Right lobe of liver (tissue), 6 donors: ENCODE measurements around the gene CFAP221. TPM values are rescaled to one million over a fixed set of nuclear protein-coding genes. Genes with fewer than 3 reads are reported as not detected.

Experiments used
- ATAC-seq, 4 donors: fragments of 200-7000 bp; cut with Tn5 transposase; one replicate each; pipeline ENCODE4 v1.9.1; 2020; ENCODE audit warnings: mild to moderate bottlenecking in 4 of 4, moderate library complexity in 4 of 4
- DNase-seq, 3 donors: peaks; one replicate each; pipeline ENCODE4 v3.0.0-alpha.2; 2020
- H3K27ac ChIP-seq, 3 donors: fragments of 200-600 bp; one replicate each; pipeline ENCODE4 v1.8.0; 2022
- H3K27me3 ChIP-seq, 2 donors: fragments of 200-600 bp; one replicate each; pipeline ENCODE4 v1.8.0; 2022
- H3K36me3 ChIP-seq, 4 donors: fragments of 200-600 bp; sonication (generic) in 1 of 4; one replicate each; pipeline versions ENCODE4 v1.5.1 to v1.8.0; 2017 to 2022; ENCODE audit warnings: control low read depth in 1 of 4
- H3K4me1 ChIP-seq, 4 donors: fragments of 200-600 bp; sonication (generic) in 1 of 4; one replicate each; pipeline versions ENCODE4 v1.5.1 to v1.8.0; 2017 to 2022; ENCODE audit warnings: control low read depth in 1 of 4
- H3K4me3 ChIP-seq, 3 donors: fragments of 200-600 bp; one replicate each; pipeline ENCODE4 v1.8.0; 2022
- H3K9me3 ChIP-seq, 4 donors: fragments of 200-600 bp; sonication (generic) in 1 of 4; one replicate each; pipeline versions ENCODE4 v1.5.1 to v1.8.0; 2017 to 2022; ENCODE audit warnings: control low read depth in 1 of 4
- POLR2A ChIP-seq: fragments of 450-650 bp; IDR thresholded peaks from one replicate; pipeline ENCODE4 v1.6.1; 2017; ENCODE audit warnings: antibody characterized with exemption, mild to moderate bottlenecking
- WGBS: methylation state at CpG from one replicate; pipeline ENCODE4 v1.1.6; 2018; ENCODE audit warnings: low coverage, low lambda C conversion rate; ENCODE audit not compliant: insufficient coverage; ENCODE audit errors: missing lambda C conversion rate; 5-methylcytosine and 5-hydroxymethylcytosine counted together
- intact Hi-C, 2 donors: fragments of 100-400 bp; cut with DNase I; formaldehyde crosslinking; loops; one replicate each; pipeline versions ENCODE4 v1.11.2 to v1.14.1; 2022
- total RNA-seq, 6 experiments: library from RNA; depleted of rRNA in 2 of 6; stranded (reverse); fragments of >200 nt in 2 of 6; fragmentation: NEBNext Ultra II Directional in 3 of 6; extraction: Animal tissue kit (Norgen Biotek cat#: 25700) in 3 of 6; gene quantifications; one replicate each; pipeline versions ENCODE4 v1.1.0 to v1.2.4, GENCODE V29; 2016 to 2023
- TF ChIP-seq, protein P1 (sequence below), 4 donors: fragments of 200-600 bp in 3 of 4; fragments of 450-650 bp in 1 of 4; IDR thresholded peaks; one replicate each; pipeline versions ENCODE4 v1.5.1 to v1.8.0; 2016 to 2022; ENCODE audit warnings: antibody characterized with exemption in 4 of 4, mild to moderate bottlenecking in 2 of 4
- donor health status: DM: no; HTN: yes; CAD: no.
- donor health status: DM: no; HTN: no; CAD: no.
- donor health status: DM: no; HTN: no; CAD: no.
- donor health status: DM: no; HTN: yes; CAD: no.
- donor health status: DM: no; HTN: yes; CAD: no.

Gene CFAP221
- total RNA-seq, 6 experiments from 2014 or later = 0.56 to 5.8 (median 2.4) TPM

GRCh38 chr2:119700866-119701265, 156.6 kb downstream of the CFAP221 start:
- no peak for DNase-seq
- Histone ChIP-seq H3K9me3 (no peaks in the 10 kb centered on the region), H3K27me3 (no peaks in the 10 kb centered on the region), H3K4me1 (no peaks in the 10 kb centered on the region), H3K36me3 (no peaks in the 10 kb centered on the region), H3K27ac (no peak overlapping the region), H3K4me3 (no peak overlapping the region)
- intact Hi-C loops = no loop called here
- no peak for TF ChIP-seq POLR2A
- TF ChIP-seq, protein P1, sequence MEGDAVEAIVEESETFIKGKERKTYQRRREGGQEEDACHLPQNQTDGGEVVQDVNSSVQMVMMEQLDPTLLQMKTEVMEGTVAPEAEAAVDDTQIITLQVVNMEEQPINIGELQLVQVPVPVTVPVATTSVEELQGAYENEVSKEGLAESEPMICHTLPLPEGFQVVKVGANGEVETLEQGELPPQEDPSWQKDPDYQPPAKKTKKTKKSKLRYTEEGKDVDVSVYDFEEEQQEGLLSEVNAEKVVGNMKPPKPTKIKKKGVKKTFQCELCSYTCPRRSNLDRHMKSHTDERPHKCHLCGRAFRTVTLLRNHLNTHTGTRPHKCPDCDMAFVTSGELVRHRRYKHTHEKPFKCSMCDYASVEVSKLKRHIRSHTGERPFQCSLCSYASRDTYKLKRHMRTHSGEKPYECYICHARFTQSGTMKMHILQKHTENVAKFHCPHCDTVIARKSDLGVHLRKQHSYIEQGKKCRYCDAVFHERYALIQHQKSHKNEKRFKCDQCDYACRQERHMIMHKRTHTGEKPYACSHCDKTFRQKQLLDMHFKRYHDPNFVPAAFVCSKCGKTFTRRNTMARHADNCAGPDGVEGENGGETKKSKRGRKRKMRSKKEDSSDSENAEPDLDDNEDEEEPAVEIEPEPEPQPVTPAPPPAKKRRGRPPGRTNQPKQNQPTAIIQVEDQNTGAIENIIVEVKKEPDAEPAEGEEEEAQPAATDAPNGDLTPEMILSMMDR (IDR thresholded peaks at IDR 0.05) = no peak
- ATAC-seq = no peak
- WGBS = 90% methylated on average over 4 of the region's 4 CpGs

DNA sequence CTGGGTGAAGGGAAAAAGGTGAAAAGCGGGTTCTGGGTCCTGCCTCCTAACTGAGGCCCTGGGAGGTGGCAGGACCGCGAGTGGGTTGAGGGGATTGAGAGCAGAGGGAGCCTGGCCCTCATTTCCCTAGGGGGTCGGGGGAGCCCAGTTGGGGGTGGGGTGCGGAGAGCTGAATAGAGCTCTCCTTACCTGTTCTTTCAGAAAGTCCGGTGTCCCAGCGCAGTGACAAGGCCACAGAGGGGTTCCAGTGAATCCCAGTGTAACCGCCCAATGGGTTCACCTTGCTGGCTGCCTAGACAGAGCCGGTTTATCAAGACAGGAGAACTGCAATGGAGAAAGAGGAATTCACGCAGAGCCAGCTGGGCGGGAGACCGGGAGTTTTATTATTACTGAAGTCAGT, 157.1 kb downstream of the CFAP221 start:
- H3K4me1 ChIP-seq = no peaks in the 10 kb centered on the region
- ATAC-seq (no peak), DNase-seq (no peak)
- intact Hi-C loops = no loop called here
- no peaks in the 10 kb centered on the region for H3K9me3 ChIP-seq
- TF ChIP-seq, protein P1 (IDR thresholded peaks at IDR 0.05) = no peak
- no peak for TF ChIP-seq POLR2A
- no peaks in the 10 kb centered on the region for H3K27me3 ChIP-seq
- 72% methylated on average over 10 of the region's 12 CpGs for WGBS
- no peak overlapping the region for H3K4me3 ChIP-seq
- no peaks in the 10 kb centered on the region for H3K36me3 ChIP-seq
- H3K27ac ChIP-seq = no peak overlapping the region

DNA sequence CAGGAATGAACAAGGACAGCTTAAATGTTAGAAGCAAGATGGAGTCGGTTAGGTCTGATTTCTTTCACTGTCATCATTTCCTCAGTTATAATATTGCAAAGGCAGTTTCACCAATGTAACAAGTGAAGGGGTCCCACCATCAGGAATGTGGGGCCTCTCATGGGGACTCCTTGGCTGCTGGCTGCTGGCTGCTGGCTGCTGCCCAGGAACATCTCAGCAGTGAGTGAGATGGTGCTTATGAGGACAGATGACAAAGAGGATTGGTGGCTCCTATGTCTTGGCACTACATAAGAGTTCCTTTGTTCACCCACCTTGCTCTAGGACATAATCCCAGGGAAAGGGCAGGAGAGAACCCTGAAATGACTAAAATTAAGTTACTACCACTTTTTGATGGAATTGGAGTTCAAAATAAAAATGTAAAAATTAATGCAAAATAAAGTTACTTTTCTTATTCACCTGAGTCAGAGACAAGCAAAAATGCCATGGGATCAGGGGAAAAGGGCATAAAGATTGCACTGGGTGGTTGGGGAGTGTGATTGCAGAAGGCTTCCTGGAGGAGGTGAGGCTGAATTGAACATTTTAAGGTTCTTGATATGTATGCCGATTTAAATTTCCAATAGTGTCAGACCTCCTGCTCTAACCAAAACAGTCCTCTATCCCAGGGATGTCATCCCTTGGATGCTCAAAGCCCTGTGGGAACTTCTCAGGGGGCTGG, 158.1 kb downstream of the CFAP221 start:
- intact Hi-C loops = no loop called here
- DNase-seq (no peak), ATAC-seq (no peak)
- H3K4me1 ChIP-seq = no peaks in the 10 kb centered on the region
- no peak overlapping the region for H3K4me3 ChIP-seq
- no peak overlapping the region for H3K27ac ChIP-seq
- no peaks in the 10 kb centered on the region for H3K27me3 ChIP-seq
- 69% methylated on average over 2 of the region's 2 CpGs for WGBS
- no peak for TF ChIP-seq POLR2A
- TF ChIP-seq, protein P1 (IDR thresholded peaks at IDR 0.05) = no peak
- H3K36me3 ChIP-seq = no peaks in the 10 kb centered on the region
- no peaks in the 10 kb centered on the region for H3K9me3 ChIP-seq

GRCh38 chr2:119702918-119703401, 158.7 kb downstream of the CFAP221 start:
- ATAC-seq = peak; percentile 98 to 100 (median 100)
- DNase-seq = peak; percentile 72 to 82 (median 75)
- H3K4me3 ChIP-seq = no peak overlapping the region
- no peaks in the 10 kb centered on the region for H3K27me3 ChIP-seq
- 7% methylated on average over 11 of the region's 13 CpGs for WGBS
- intact Hi-C loops = no loop called here
- no peaks in the 10 kb centered on the region for H3K4me1 ChIP-seq
- TF ChIP-seq, protein P1 (IDR thresholded peaks at IDR 0.05) = peak; percentile 96 to 99 (median 97)
- TF ChIP-seq POLR2A = no peak
- H3K9me3 ChIP-seq = no peaks in the 10 kb centered on the region
- no peak overlapping the region for H3K27ac ChIP-seq
- no peaks in the 10 kb centered on the region for H3K36me3 ChIP-seq
